NCI-H2227 (cell line): ENCODE results near the gene ZFYVE27.

Source experiments
- DNase-seq: peaks from one replicate; lab custom pipeline; 2025; ENCODE audit not compliant: unreplicated experiment; lab: John Stamatoyannopoulos, UW

ZFYVE27 gene

DNA sequence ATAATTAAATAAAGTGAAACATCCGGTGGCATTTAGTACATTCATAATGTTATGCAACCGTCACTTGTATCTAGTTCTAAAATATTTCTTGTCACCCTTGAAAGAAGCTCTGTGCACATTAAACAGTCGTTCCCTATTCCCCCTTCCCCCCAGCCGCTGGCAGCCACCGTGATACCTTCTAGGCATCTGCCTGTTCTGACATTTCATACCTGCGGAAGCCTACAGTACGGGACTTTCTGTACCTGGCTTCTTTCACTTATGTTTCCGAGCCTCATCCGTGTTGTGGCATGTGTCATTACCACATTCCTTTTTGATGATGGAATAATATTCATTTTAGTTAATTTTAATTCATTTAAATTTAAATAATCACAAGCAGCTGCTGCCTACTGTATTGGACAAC lies 48.8 kb downstream of the ZFYVE27 start:
- DNase-seq: no peak

DNA sequence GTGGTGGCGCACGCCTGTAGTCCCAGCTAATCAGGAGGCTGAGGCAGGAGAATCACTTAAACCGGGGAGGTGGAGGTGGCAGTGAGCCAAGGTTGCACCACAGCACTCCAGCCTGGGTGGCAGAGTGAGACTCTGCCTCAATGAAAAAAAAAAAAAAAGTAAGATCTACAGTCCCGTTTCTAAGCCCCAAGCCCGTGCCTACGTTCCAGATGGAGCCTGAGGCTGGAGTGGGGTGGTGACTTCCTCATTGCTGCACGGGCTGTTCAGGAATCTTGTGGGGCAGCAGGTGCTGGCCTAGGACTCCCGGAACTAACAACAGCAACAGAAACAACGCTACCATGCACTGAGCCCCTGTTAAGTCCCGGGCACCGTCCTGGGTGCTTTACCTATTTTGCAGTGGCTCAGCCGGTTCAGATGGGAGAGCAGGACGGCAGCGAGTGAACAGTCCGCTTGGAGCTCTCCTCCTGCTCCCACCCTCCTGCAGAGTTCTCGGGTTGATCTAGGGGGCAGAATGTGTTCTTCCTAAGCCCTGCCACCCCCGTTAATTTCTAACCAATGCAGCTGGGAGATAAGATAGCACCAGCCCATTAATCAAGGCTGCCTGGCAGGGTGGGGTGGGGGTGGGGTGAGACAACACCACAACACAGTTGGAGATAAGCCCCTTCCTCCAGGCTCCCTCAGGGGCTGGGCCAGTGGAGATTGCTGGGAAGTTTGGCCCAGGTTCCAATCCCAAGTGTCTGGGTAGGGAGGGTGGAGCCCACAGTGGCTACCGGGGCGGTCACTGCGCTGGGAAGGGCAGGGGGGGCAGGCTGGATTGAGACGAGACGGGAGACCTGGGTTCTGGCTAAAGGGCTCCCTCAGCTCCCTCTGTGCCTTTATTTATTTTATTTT lies 51.9 kb downstream of the ZFYVE27 start:
- DNase-seq: no peak

- DNase-seq: no peak
These were observed 53.0 kb downstream of the ZFYVE27 start for GRCh38 chr10:97789770-97790397.

DNA sequence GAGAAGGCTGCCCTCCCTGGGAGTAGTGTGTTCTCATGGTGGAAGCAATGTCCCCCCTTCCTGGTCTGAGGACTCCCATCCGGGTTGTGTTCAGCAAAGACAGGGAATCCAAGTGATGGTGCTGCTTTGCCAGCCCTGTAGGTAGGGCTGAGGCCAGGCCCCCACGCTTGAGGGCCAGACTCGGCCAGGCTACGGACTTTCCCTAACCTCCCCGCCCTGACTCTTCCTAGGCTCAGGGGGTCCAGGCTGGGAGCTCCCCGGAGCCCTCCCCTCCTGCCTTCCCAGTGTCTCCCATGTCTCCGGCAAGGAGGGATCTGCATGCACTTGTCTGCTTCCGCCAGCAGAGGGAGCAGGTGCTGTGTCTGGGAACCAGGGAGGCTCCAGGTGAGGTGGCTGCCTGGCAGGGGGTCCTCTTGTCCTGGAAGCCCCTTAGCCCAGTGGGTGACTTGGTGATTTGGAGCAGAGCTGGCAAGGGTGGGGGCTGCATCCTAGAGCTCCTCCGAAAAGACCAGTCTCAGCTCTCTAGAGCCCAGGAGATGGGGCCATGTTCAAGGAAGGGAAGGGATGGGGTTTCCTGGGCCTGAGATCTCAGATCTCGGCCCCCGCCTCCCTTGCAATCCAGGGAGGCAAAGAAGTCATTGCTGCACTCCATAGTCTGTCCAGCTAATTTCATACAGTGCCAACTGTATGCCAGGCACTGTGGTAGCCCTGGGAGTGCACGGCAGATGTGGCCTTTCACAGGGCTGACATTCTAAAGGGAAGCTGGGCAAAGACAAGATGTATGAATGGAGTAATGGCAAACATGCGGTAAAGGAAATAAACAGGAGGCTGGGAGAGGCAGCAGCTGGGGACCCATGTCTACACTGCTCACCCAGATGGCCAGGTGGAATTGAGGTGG lies 55.1 kb downstream of the ZFYVE27 start:
- peak; percentile 75 for DNase-seq

DNA sequence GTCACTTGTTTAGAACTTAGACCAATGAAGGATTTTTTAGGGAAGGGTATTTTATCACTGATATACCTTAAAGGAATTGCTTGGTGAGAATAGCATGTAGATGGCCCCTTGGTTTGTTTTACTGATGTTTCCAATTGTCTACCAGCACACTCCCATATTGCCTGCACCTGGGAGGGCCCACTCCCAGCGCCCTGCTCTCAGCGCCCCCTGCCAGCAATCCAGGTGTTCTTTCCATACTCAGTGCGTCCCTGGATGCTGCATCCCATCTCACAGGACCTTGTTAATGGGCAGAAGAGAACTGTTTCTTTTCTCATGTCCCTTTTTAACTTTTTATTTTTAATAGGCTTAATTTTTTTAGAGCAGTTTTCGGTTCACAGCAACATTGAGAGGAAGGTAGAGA lies 59.0 kb downstream of the ZFYVE27 start:
- no peak for DNase-seq

- no peak for DNase-seq
These were observed 59.7 kb downstream of the ZFYVE27 start for GRCh38 chr10:97796651-97797050.

GRCh38 chr10:97798958-97799610 lies 62.2 kb downstream of the ZFYVE27 start:
- DNase-seq: no peak

DNA sequence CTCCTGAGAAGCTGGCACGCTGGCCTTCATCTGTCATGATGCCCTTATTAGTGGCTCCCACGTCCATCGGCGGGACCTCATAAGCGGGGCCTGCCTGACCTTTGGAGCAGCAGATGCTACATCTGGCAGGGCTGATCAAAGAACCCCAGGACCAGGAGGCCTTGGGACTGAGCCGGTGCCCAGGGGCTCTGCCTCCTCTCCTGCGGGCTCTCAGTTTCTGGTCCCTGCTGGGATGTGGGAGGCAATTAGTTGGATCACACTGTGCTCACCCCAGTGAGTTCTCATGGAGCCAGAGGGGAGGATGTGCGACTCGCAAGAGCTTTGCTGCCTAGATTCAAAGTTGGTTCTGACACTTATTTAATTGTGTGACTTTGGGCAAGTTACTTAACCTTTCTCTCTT lies 63.5 kb downstream of the ZFYVE27 start:
- no peak for DNase-seq

- DNase-seq: no peak
These were observed 64.5 kb downstream of the ZFYVE27 start for GRCh38 chr10:97801422-97801821.

DNA sequence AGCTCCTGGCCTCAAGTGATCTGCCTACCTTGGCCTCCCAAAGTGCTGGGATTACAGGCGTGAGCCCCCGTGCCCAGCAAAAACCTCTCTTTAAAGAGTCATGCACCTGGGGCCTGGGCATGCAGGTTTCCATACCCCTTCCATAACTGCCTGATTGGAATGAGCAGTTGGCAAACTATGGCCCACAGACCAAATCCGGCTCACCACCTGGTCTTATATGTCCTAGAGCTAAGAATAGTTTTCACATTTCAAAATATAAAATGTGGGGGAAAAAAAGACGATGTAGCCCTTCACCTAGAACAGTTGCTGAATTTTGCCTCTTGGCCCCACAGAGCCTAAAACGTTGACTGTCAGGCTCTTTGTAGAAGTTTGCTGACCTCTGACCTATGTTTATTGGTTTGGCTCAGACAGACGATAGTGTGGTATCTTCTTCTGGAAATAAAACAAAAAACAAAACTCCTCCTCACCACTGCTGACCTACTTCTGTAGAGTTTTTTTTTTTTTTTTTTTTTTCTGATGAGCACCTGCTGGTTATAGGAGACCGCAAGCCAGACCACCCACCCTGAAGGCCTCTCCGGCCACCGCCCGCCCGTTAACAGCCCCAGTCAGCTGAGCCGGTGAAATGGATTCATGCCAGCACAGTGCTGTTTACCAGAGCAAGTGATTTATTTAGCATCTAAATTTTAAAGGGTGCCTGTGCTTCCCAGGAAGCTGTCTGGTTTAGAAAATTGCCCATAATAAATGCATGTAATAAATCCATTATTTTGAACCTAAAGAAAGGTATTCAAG lies 68.4 kb downstream of the ZFYVE27 start:
- DNase-seq: no peak

- DNase-seq: no peak
These were observed 69.0 kb downstream of the ZFYVE27 start for GRCh38 chr10:97805949-97806348.

DNA sequence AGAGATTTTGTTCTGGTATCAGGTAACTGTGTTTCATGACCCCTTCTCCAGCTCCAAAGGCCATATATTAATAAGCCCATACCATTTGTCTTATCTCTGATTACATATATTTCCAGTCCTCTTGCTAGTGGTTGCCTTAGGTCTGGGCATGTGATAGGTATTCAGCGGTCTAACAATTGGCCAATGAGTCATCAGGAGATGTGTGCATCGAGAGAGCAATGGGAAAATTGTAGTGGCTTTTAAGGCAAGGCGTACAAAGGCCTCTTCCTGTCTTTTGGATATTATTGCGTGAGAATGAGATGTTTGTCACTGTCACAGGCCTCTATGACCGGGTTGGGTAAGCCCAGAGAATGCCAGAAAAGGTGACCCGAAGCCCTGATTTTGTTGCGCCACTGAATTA lies 73.5 kb downstream of the ZFYVE27 start:
- DNase-seq: no peak
